Keratinocyte (primary cell): ENCODE data around the gene GNG13.

Source experiments
- CTCF ChIP-seq, 3 experiments: IDR thresholded peaks in 1 of 3; conservative IDR thresholded peaks in 1 of 3; optimal IDR thresholded peaks in 1 of 3; 2 replicates in 2 of 3; 3 replicates in 1 of 3; pipeline versions ENCODE3 to v1.5.1; 2011; ENCODE audit warnings: low read length in 3 of 3, mild to moderate bottlenecking in 3 of 3, moderate library complexity in 2 of 3, control low read depth in 1 of 3, inconsistent platforms in 1 of 3; ENCODE audit not compliant: insufficient read depth in 2 of 3; ENCODE audit errors: extremely low read depth in 1 of 3
- EZH2 ChIP-seq: IDR thresholded peaks from one replicate; pipeline ENCODE4 v1.6.1; 2012; ENCODE audit warnings: inconsistent platforms, mild to moderate bottlenecking, low read length, moderate library complexity

GRCh38 chr16:822909-823297 is 22.4 kb upstream of the GNG13 start:
- TF ChIP-seq CTCF (optimal IDR thresholded peaks at IDR 0.05 in 1 of 3, IDR thresholded peaks at IDR 0.05 in 1 of 3, conservative IDR thresholded peaks at IDR 0.05 in 1 of 3; ENCODE audit: extremely low read depth in 1 of 3, insufficient read depth in 2 of 3, low read length in 3 of 3) (no peak), EZH2 (no peak)
